ENCODE measurements around the gene ATP6V0C. TPM values are rescaled to one million over a fixed set of nuclear protein-coding genes. Genes with fewer than 3 reads are reported as not detected.
"Not testable (repeated sequence)": the region's sequence is repeated elsewhere in the genome, so short reads cannot be mapped to it uniquely, and the experiment has no call there.

Gene ATP6V0C
- total RNA-seq, 1 donor from 2014 or later: 311 TPM

DNA sequence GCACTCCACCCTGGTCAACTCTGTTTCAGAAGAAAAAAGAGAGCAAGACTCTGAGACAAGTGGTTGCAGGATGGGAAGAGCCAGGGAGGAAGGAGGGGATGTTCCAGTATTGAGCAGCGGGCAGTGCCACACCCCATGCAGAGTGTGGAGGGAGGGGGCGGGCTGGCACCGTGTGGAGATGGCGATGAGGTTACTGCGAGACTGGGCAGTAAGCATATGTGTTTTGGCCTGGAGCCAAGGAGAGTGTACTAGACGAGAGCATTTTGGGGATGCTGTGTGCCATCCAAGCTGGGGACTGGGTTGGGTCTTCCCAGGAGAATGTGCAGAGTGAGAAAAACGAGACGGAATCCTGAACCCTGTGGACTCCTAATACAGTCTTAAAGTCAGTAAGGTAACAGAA is 35.5 kb upstream of the ATP6V0C start:
- peaks cover 71% of the 10 kb centered on the region for H4K20me1 ChIP-seq (ENCODE audit: insufficient read depth, low read length)
- Mint-ChIP-seq H3K36me3 (ENCODE audit: low read depth, unreplicated experiment) (peaks cover 11% of the 10 kb centered on the region), H3K9me3 (ENCODE audit: unreplicated experiment) (no peaks in the 10 kb centered on the region), H3K4me3 (ENCODE audit: unreplicated experiment) (peak overlapping the region; percentile 54), H3K27me3 (ENCODE audit: low read depth, unreplicated experiment) (peaks cover 23% of the 10 kb centered on the region), H3K4me1 (ENCODE audit: low read depth, unreplicated experiment) (peaks cover 4% of the 10 kb centered on the region), H3K27ac (ENCODE audit: unreplicated experiment) (no peak overlapping the region)
- no peak overlapping the region for H2AFZ ChIP-seq (ENCODE audit: low read depth, low read length)
- H3K27ac ChIP-seq (ENCODE audit: low read depth, low read length): no peak overlapping the region
- peaks cover 29% of the 10 kb centered on the region for H3K79me2 ChIP-seq (ENCODE audit: insufficient read depth, low read length)
- DNase-seq (ENCODE audit: low read depth) (no peak), FAIRE-seq (no peak)
- H3K9ac ChIP-seq (ENCODE audit: low read length): no peak overlapping the region
- peaks cover 14% of the 10 kb centered on the region for H3K4me1 ChIP-seq (ENCODE audit: insufficient read depth, low read length)
- no peak overlapping the region for H3K4me3 ChIP-seq (ENCODE audit: insufficient read depth, low read depth, low read length)
- no peaks in the 10 kb centered on the region for H3K36me3 ChIP-seq (ENCODE audit: insufficient read depth, low read length)
- TF ChIP-seq, protein P1, sequence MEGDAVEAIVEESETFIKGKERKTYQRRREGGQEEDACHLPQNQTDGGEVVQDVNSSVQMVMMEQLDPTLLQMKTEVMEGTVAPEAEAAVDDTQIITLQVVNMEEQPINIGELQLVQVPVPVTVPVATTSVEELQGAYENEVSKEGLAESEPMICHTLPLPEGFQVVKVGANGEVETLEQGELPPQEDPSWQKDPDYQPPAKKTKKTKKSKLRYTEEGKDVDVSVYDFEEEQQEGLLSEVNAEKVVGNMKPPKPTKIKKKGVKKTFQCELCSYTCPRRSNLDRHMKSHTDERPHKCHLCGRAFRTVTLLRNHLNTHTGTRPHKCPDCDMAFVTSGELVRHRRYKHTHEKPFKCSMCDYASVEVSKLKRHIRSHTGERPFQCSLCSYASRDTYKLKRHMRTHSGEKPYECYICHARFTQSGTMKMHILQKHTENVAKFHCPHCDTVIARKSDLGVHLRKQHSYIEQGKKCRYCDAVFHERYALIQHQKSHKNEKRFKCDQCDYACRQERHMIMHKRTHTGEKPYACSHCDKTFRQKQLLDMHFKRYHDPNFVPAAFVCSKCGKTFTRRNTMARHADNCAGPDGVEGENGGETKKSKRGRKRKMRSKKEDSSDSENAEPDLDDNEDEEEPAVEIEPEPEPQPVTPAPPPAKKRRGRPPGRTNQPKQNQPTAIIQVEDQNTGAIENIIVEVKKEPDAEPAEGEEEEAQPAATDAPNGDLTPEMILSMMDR (IDR thresholded peaks at IDR 0.05; ENCODE audit: insufficient read depth, low read depth, low read length): no peak
- no peak for TF ChIP-seq EZH2 (IDR thresholded peaks at IDR 0.05; ENCODE audit: insufficient read depth, low read length)
- H3K4me2 ChIP-seq (ENCODE audit: low read length): no peak overlapping the region
- H3K9me3 ChIP-seq (ENCODE audit: insufficient read depth, low read depth, low read length): no peaks in the 10 kb centered on the region
- no peaks in the 10 kb centered on the region for H3K27me3 ChIP-seq (ENCODE audit: insufficient read depth, low read length)

DNA sequence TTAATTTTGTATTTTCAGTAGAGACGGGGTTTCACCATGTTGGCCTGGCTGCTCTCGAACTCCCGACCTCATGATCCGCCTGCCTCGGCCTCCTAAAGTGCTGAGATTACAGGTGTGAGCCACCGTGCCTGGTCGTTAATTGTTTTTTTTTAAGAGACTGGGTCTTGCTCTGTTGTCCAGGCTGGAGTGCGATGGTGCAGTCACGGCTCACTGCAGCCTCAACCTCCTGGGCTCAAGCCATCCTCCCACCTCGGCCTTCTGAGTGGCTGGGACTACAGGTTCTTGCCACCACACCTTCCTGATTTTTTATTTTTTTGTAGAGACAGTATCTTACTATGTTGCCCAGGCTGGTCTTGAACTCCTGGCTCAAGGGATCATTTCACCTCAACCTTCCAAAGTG is 33.8 kb upstream of the ATP6V0C start:
- not testable (repeated sequence) for H3K4me1 Mint-ChIP-seq (ENCODE audit: low read depth, unreplicated experiment); FAIRE-seq; H3K9me3 Mint-ChIP-seq (ENCODE audit: unreplicated experiment); H2AFZ ChIP-seq (ENCODE audit: low read depth, low read length); H3K27me3 ChIP-seq (ENCODE audit: insufficient read depth, low read length); H3K4me1 ChIP-seq (ENCODE audit: insufficient read depth, low read length); H3K4me2 ChIP-seq (ENCODE audit: low read length); H3K36me3 ChIP-seq (ENCODE audit: insufficient read depth, low read length); H3K4me3 ChIP-seq (ENCODE audit: insufficient read depth, low read depth, low read length); H3K27ac ChIP-seq (ENCODE audit: low read depth, low read length); H3K9ac ChIP-seq (ENCODE audit: low read length); DNase-seq (ENCODE audit: low read depth); H3K4me3 Mint-ChIP-seq (ENCODE audit: unreplicated experiment); H3K9me3 ChIP-seq (ENCODE audit: insufficient read depth, low read depth, low read length); H3K27ac Mint-ChIP-seq (ENCODE audit: unreplicated experiment)
- H4K20me1 ChIP-seq (ENCODE audit: insufficient read depth, low read length): peaks cover 85% of the 10 kb centered on the region
- H3K79me2 ChIP-seq (ENCODE audit: insufficient read depth, low read length): peaks cover 29% of the 10 kb centered on the region
- peaks cover 15% of the 10 kb centered on the region for H3K36me3 Mint-ChIP-seq (ENCODE audit: low read depth, unreplicated experiment)
- H3K27me3 Mint-ChIP-seq (ENCODE audit: low read depth, unreplicated experiment): peaks cover 27% of the 10 kb centered on the region

DNA sequence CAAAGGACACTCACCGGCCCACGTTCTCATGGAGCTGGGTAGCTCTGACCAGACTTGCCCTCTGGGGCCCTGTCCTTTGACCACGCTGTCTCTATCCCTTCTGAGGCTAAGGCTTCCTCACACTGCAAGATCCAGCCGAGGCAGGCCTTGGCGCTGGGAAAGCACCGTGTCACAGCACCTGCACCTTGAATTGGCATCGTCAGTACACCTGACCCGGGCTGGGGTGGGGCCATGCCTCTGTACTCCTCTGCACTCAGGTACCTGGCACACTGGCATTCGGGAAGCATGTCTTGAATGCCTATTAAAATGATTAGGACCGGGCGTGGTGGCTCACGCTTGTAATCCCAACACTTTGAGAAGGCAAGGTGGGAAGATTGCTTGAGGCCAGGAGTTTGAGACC is 32.8 kb upstream of the ATP6V0C start:
- H2AFZ ChIP-seq (ENCODE audit: low read depth, low read length): no peak overlapping the region
- peaks cover 88% of the 10 kb centered on the region for H4K20me1 ChIP-seq (ENCODE audit: insufficient read depth, low read length)
- H3K9me3 Mint-ChIP-seq (ENCODE audit: unreplicated experiment): no peaks in the 10 kb centered on the region
- no peaks in the 10 kb centered on the region for H3K36me3 ChIP-seq (ENCODE audit: insufficient read depth, low read length)
- no peak overlapping the region for H3K4me2 ChIP-seq (ENCODE audit: low read length)
- peaks cover 18% of the 10 kb centered on the region for H3K36me3 Mint-ChIP-seq (ENCODE audit: low read depth, unreplicated experiment)
- FAIRE-seq (no peak), DNase-seq (ENCODE audit: low read depth) (no peak)
- H3K9me3 ChIP-seq (ENCODE audit: insufficient read depth, low read depth, low read length): no peaks in the 10 kb centered on the region
- no peaks in the 10 kb centered on the region for H3K27me3 ChIP-seq (ENCODE audit: insufficient read depth, low read length)
- H3K4me1 Mint-ChIP-seq (ENCODE audit: low read depth, unreplicated experiment): peaks cover 4% of the 10 kb centered on the region
- H3K79me2 ChIP-seq (ENCODE audit: insufficient read depth, low read length): peaks cover 27% of the 10 kb centered on the region
- H3K27me3 Mint-ChIP-seq (ENCODE audit: low read depth, unreplicated experiment): peaks cover 25% of the 10 kb centered on the region
- no peak overlapping the region for H3K4me3 Mint-ChIP-seq (ENCODE audit: unreplicated experiment)
- H3K27ac Mint-ChIP-seq (ENCODE audit: unreplicated experiment): peak overlapping the region; percentile 18
- H3K9ac ChIP-seq (ENCODE audit: low read length): no peak overlapping the region
- H3K4me3 ChIP-seq (ENCODE audit: insufficient read depth, low read depth, low read length): no peak overlapping the region
- H3K27ac ChIP-seq (ENCODE audit: low read depth, low read length): no peak overlapping the region
- H3K4me1 ChIP-seq (ENCODE audit: insufficient read depth, low read length): peaks cover 4% of the 10 kb centered on the region
- TF ChIP-seq, protein P1 (IDR thresholded peaks at IDR 0.05; ENCODE audit: insufficient read depth, low read depth, low read length): no peak
- no peak for TF ChIP-seq EZH2 (IDR thresholded peaks at IDR 0.05; ENCODE audit: insufficient read depth, low read length)
